K562 (cell line): ENCODE results near the gene NRG2.

ENCODE experiments used
- CTCF ChIP-seq, 3 experiments: IDR thresholded peaks in 2 of 3; conservative IDR thresholded peaks in 1 of 3; 2 replicates each; pipeline ENCODE4 v1.5.1; 2011 to 2012; ENCODE audit warnings: low read length in 3 of 3, mild to moderate bottlenecking in 3 of 3, control low read depth in 2 of 3, improper control_type of control experiment in 1 of 3, inconsistent platforms in 1 of 3, low read depth in 1 of 3, mixed read lengths in 1 of 3, moderate library complexity in 1 of 3; ENCODE audit not compliant: insufficient read depth in 2 of 3
- E4F1 ChIP-seq: fragments of 250-450 bp; sonication (Bioruptor Pico); IDR thresholded peaks from 2 replicates; pipeline ENCODE4 v1.5.0; 2021; ENCODE audit warnings: mild to moderate bottlenecking, borderline replicate concordance
- ELF1 ChIP-seq: fragments of 200-800 bp; sonication (Bioruptor generic); IDR thresholded peaks from 2 replicates; pipeline ENCODE4 v1.6.1; 2016; ENCODE audit warnings: missing genetic modification characterization, missing compliant biosample characterization
- EP300 ChIP-seq: IDR thresholded peaks from 2 replicates; pipeline ENCODE4 v1.6.1; 2012; ENCODE audit warnings: low read length, improper control_type of control experiment
- IFI16 ChIP-seq: fragments of 250-450 bp; sonication (Bioruptor Pico); IDR thresholded peaks from 2 replicates; pipeline ENCODE4 v2.1.2; 2022; ENCODE audit warnings: mild to moderate bottlenecking, inconsistent platforms
- IRF9 ChIP-seq: fragments of 450-650 bp; IDR thresholded peaks from 2 replicates; pipeline ENCODE4 v1.6.1; 2016; ENCODE audit warnings: missing biosample characterization, missing genetic modification characterization
- PHF8 ChIP-seq: fragments of 200-600 bp; sonication (generic); IDR thresholded peaks from 2 replicates; pipeline ENCODE4 v1.6.1; 2012; ENCODE audit warnings: mixed run types, mild to moderate bottlenecking, inconsistent platforms, low read length, moderate library complexity, borderline replicate concordance
- POLR2A ChIP-seq: fragments of 450-650 bp; conservative IDR thresholded peaks from 2 replicates; pipeline ENCODE4 v1.6.1; 2016
- POLR2AphosphoS5 ChIP-seq: IDR thresholded peaks from 2 replicates; pipeline ENCODE4 v1.6.1; 2011; ENCODE audit warnings: mild to moderate bottlenecking, low read depth, low read length, moderate library complexity; ENCODE audit not compliant: control insufficient read depth, insufficient read depth
- TFAM ChIP-seq: fragments of 250-450 bp; sonication (Bioruptor Pico); conservative IDR thresholded peaks from 2 replicates; pipeline ENCODE4 v1.5.0; 2021; ENCODE audit warnings: mild to moderate bottlenecking, moderate library complexity
- ZNF318 ChIP-seq, 2 experiments: fragments of 450-650 bp; IDR thresholded peaks; 2 replicates each; pipeline ENCODE4 v1.6.1; 2016; ENCODE audit warnings: mild to moderate bottlenecking in 2 of 2, borderline replicate concordance in 1 of 2, low read depth in 1 of 2, moderate library complexity in 1 of 2
- ZNF764 ChIP-seq: fragments of 250-450 bp; sonication (Bioruptor Pico); IDR thresholded peaks from 2 replicates; pipeline ENCODE4 v1.4.0; 2020; ENCODE audit warnings: low read depth, mild to moderate bottlenecking, moderate library complexity

GRCh38 chr5:140055152-140055551 is 12.1 kb upstream of the NRG2 start:
- TF ChIP-seq POLR2A: no peak
- no peak for TF ChIP-seq IFI16 (CRISPR knock-in tag)
- TF ChIP-seq CTCF (IDR thresholded peaks at IDR 0.05 in 2 of 3, conservative IDR thresholded peaks at IDR 0.05 in 1 of 3; ENCODE audit: insufficient read depth in 2 of 3, low read depth in 1 of 3, low read length in 3 of 3): no peak
- no peak for TF ChIP-seq TFAM
- TF ChIP-seq ZNF318 (IDR thresholded peaks at IDR 0.05; ENCODE audit: borderline replicate concordance in 1 of 2, low read depth in 1 of 2): no peak
- TF ChIP-seq POLR2AphosphoS5: no peak
- TF ChIP-seq IRF9 (tag): no peak
- no peak for TF ChIP-seq ELF1 (tag)
- TF ChIP-seq PHF8: no peak
- no peak for TF ChIP-seq EP300
- TF ChIP-seq E4F1 (CRISPR knock-in tag): no peak
- no peak for TF ChIP-seq ZNF764 (CRISPR knock-in tag)
